H9 (cell line): ENCODE data around the gene PDPN. TPM values are rescaled to one million over a fixed set of nuclear protein-coding genes. Genes with fewer than 3 reads are reported as not detected.

ENCODE experiments used
- DNase-seq: peaks from one replicate; pipeline ENCODE4 v3.0.0-alpha.2; 2017
- H2AFZ ChIP-seq: one replicate; pipeline ENCODE4 v1.6.1; 2013; ENCODE audit warnings: mild to moderate bottlenecking, low read length, control low read depth, moderate library complexity
- H2AK5ac ChIP-seq: 2 replicates; pipeline ENCODE4 v1.6.1; 2013; ENCODE audit warnings: low read length, control low read depth, mixed read lengths; ENCODE audit not compliant: insufficient read length
- H2BK120ac ChIP-seq: one replicate; pipeline ENCODE4 v1.6.1; 2013; ENCODE audit warnings: low read depth, mild to moderate bottlenecking, low read length, control low read depth, inconsistent platforms; ENCODE audit not compliant: poor library complexity, severe bottlenecking
- H2BK12ac ChIP-seq: 2 replicates; pipeline ENCODE4 v1.6.1; 2013; ENCODE audit warnings: low read length, control low read depth, mixed read lengths, low read depth; ENCODE audit not compliant: insufficient read length
- H2BK15ac ChIP-seq: 2 replicates; pipeline ENCODE4 v1.6.1; 2013; ENCODE audit warnings: low read depth, low read length, control low read depth
- H2BK20ac ChIP-seq: one replicate; pipeline ENCODE4 v1.6.1; 2013; ENCODE audit warnings: low read depth, mild to moderate bottlenecking, low read length, control low read depth, inconsistent platforms; ENCODE audit not compliant: poor library complexity, severe bottlenecking
- H2BK5ac ChIP-seq: 2 replicates; pipeline ENCODE4 v1.6.1; 2013; ENCODE audit warnings: low read length, control low read depth, mixed read lengths; ENCODE audit not compliant: insufficient read length
- H3K14ac ChIP-seq: 2 replicates; pipeline ENCODE4 v1.6.1; 2013; ENCODE audit warnings: low read length, control low read depth; ENCODE audit not compliant: insufficient read depth
- H3K18ac ChIP-seq: 2 replicates; pipeline ENCODE4 v1.6.1; 2013; ENCODE audit warnings: low read depth, mild to moderate bottlenecking, mixed read lengths, low read length, control low read depth; ENCODE audit not compliant: insufficient read length
- H3K23ac ChIP-seq: 2 replicates; pipeline ENCODE4 v1.6.1; 2013; ENCODE audit warnings: low read length, control low read depth, mixed read lengths, low read depth; ENCODE audit not compliant: insufficient read length
- H3K23me2 ChIP-seq: 2 replicates; pipeline ENCODE4 v1.6.1; 2013; ENCODE audit warnings: low read depth, mild to moderate bottlenecking, mixed read lengths, low read length, control low read depth; ENCODE audit not compliant: insufficient read length, poor library complexity, severe bottlenecking
- H3K27ac ChIP-seq: 2 replicates; pipeline ENCODE4 v1.5.1; 2013; ENCODE audit warnings: low read length, control low read depth, mixed read lengths, low read depth; ENCODE audit not compliant: insufficient read length
- H3K27me3 ChIP-seq: 2 replicates; pipeline ENCODE4 v1.6.1; 2013; ENCODE audit warnings: low read length, control low read depth, inconsistent platforms; ENCODE audit not compliant: insufficient read depth
- H3K4ac ChIP-seq: 2 replicates; pipeline ENCODE4 v1.6.1; 2013; ENCODE audit warnings: low read depth, mild to moderate bottlenecking, control low read depth, inconsistent platforms, low read length, moderate library complexity
- H3K4me1 ChIP-seq: 2 replicates; pipeline ENCODE4 v1.6.1; 2013; ENCODE audit warnings: low read length, control low read depth, inconsistent platforms; ENCODE audit not compliant: insufficient read depth
- H3K4me2 ChIP-seq: 2 replicates; pipeline ENCODE4 v1.6.1; 2013; ENCODE audit warnings: low read length, control low read depth, mixed read lengths; ENCODE audit not compliant: insufficient read length, insufficient read depth
- H3K56ac ChIP-seq: 2 replicates; pipeline ENCODE4 v1.6.1; 2013; ENCODE audit warnings: low read depth, mild to moderate bottlenecking, mixed read lengths, low read length, control low read depth; ENCODE audit not compliant: insufficient read length
- H3K79me1 ChIP-seq: 2 replicates; pipeline ENCODE4 v1.6.1; 2013; ENCODE audit warnings: low read depth, mild to moderate bottlenecking, moderate library complexity, low read length, control low read depth, inconsistent platforms; ENCODE audit not compliant: insufficient read depth, poor library complexity, severe bottlenecking
- H3K79me2 ChIP-seq: 2 replicates; pipeline ENCODE4 v1.6.1; 2013; ENCODE audit warnings: low read length, control low read depth, inconsistent platforms; ENCODE audit not compliant: insufficient read depth
- H3K9ac ChIP-seq: 2 replicates; pipeline ENCODE4 v1.6.1; 2013; ENCODE audit warnings: low read length, control low read depth, mixed read lengths; ENCODE audit not compliant: insufficient read length; ENCODE audit errors: extremely low read depth
- H3K9me3 ChIP-seq: one replicate; pipeline ENCODE4 v1.6.1; 2013; ENCODE audit warnings: low read depth, low read length, inconsistent platforms; ENCODE audit not compliant: control insufficient read depth
- H3T11ph ChIP-seq: one replicate; pipeline ENCODE4 v1.6.1; 2013; ENCODE audit warnings: mild to moderate bottlenecking, low read length, control low read depth, inconsistent platforms
- H4K20me1 ChIP-seq: one replicate; pipeline ENCODE4 v1.6.1; 2013; ENCODE audit not compliant: control insufficient read depth, insufficient read length, insufficient read depth
- H4K5ac ChIP-seq: 2 replicates; pipeline ENCODE4 v1.6.1; 2013; ENCODE audit warnings: low read depth, mild to moderate bottlenecking, mixed read lengths, low read length, control low read depth; ENCODE audit not compliant: insufficient read length
- H4K8ac ChIP-seq: replicated peaks from 2 replicates; pipeline ENCODE4 v1.6.1; 2013; ENCODE audit warnings: low read length, control low read depth, mixed read lengths, low read depth; ENCODE audit not compliant: insufficient read length
- H4K91ac ChIP-seq: 2 replicates; pipeline ENCODE4 v1.6.1; 2013; ENCODE audit warnings: low read depth, mild to moderate bottlenecking, moderate library complexity, mixed read lengths, low read length, control low read depth; ENCODE audit not compliant: insufficient read length
- H3K27ac Mint-ChIP-seq, 3 experiments: 2 replicates in 2 of 3; 3 replicates in 1 of 3; pipeline ENCODE4 v1.8.0; 2020 to 2021; ENCODE audit warnings: mixed read lengths in 3 of 3, mild to moderate bottlenecking in 1 of 3, moderate library complexity in 1 of 3
- H3K27me3 Mint-ChIP-seq: 2 replicates; pipeline ENCODE4 v1.8.0; 2021; ENCODE audit warnings: low read depth, mild to moderate bottlenecking, moderate library complexity, mixed read lengths
- H3K36me3 Mint-ChIP-seq, 3 experiments: 2 replicates in 2 of 3; 3 replicates in 1 of 3; pipeline ENCODE4 v1.8.0; 2020 to 2021; ENCODE audit warnings: low read depth in 3 of 3, mixed read lengths in 3 of 3; ENCODE audit not compliant: insufficient read depth in 1 of 3
- H3K4me1 Mint-ChIP-seq, 2 experiments: 2 replicates each; pipeline ENCODE4 v1.8.0; 2020; ENCODE audit warnings: mixed read lengths in 2 of 2
- H3K4me3 Mint-ChIP-seq, 2 experiments: 2 replicates in 1 of 2; 3 replicates in 1 of 2; pipeline ENCODE4 v1.8.0; 2020 to 2021; ENCODE audit warnings: mild to moderate bottlenecking in 2 of 2, mixed read lengths in 2 of 2, moderate library complexity in 1 of 2
- H3K9me3 Mint-ChIP-seq, 2 experiments: 2 replicates in 1 of 2; 3 replicates in 1 of 2; pipeline ENCODE4 v1.8.0; 2020; ENCODE audit warnings: mild to moderate bottlenecking in 2 of 2, mixed read lengths in 2 of 2, moderate library complexity in 1 of 2
- WGBS: extraction: QIAGEN DNeasy Blood & Tissue Kit; methylation state at CpG from one replicate; pipeline ENCODE4 v1.1.7; 2013; ENCODE audit warnings: missing lambda C conversion rate, low lambda C conversion rate, mixed read lengths; ENCODE audit not compliant: insufficient read length; ENCODE audit errors: extremely low coverage; 5-methylcytosine and 5-hydroxymethylcytosine counted together
- total RNA-seq: library from RNA; stranded (reverse); gene quantifications from 2 replicates; pipeline ENCODE4 v1.2.1, GENCODE V29; 2021
- TF ChIP-seq, protein P1 (sequence below): fragments of 200-600 bp; sonication (generic); conservative IDR thresholded peaks from 3 replicates; pipeline ENCODE4 v1.8.0; 2021; ENCODE audit warnings: antibody characterized with exemption, mild to moderate bottlenecking

PDPN gene
- total RNA-seq, 1 experiment from 2014 or later, result 205 TPM

DNA sequence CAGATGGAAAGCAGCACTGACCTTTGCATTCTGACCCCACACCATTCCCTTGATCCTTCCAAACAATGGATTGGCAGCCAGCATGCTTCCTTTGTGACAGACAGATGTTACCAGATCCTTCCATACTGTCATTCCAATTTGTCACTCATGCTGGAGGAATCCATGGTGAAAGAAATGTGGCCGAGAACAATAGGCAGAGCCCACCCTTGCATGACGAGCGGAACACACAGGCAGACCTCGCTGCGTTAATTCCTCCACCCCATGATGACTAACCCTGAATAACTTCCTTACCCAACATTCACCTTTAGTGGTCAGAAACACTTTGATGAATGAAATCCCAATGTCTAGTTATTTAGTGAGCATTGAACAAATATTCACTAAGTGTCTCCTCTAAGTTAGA lies 45.1 kb downstream of the PDPN start:
- Mint-ChIP-seq H3K4me1 (0 out of 4 replicates have a peak, but pooled peaks cover 0 to 3% of the 10 kb centered on the region in 2 experiments), H3K27ac (no peak overlapping the region; a peak in 1 of 7 replicates), H3K27me3 (peaks cover 3% of the 10 kb centered on the region; the same call in 1 of the 2 replicates), H3K36me3 (peaks cover 4 to 14% (median 10%) of the 10 kb centered on the region in 3 experiments), H3K4me3 (no peak overlapping the region), H3K9me3 (peaks cover 17 to 25% of the 10 kb centered on the region in 2 experiments)
- Histone ChIP-seq H2AFZ (no peak overlapping the region), H2BK15ac (no peak overlapping the region), H3K23me2 (no peaks in the 10 kb centered on the region), H2BK120ac (no peak overlapping the region), H3K9ac (no peak overlapping the region), H2BK12ac (no peak overlapping the region), H3K4me2 (no peak overlapping the region), H2BK5ac (no peak overlapping the region), H3K4me1 (no peaks in the 10 kb centered on the region), H3K23ac (no peak overlapping the region), H3K14ac (no peak overlapping the region), H4K91ac (no peak overlapping the region), H3T11ph (no peak overlapping the region), H3K79me2 (no peaks in the 10 kb centered on the region), H2BK20ac (no peak overlapping the region), H3K27ac (no peak overlapping the region), H2AK5ac (no peak overlapping the region), H3K79me1 (no peaks in the 10 kb centered on the region), H3K9me3 (peaks cover 7% of the 10 kb centered on the region), H3K56ac (no peak overlapping the region), H3K4ac (no peak overlapping the region), H3K18ac (no peak overlapping the region), H3K27me3 (no peaks in the 10 kb centered on the region), H4K20me1 (no peaks in the 10 kb centered on the region), H4K5ac (no peak overlapping the region), H4K8ac (no peak overlapping the region)
- DNase-seq, result no peak
- TF ChIP-seq, protein P1, sequence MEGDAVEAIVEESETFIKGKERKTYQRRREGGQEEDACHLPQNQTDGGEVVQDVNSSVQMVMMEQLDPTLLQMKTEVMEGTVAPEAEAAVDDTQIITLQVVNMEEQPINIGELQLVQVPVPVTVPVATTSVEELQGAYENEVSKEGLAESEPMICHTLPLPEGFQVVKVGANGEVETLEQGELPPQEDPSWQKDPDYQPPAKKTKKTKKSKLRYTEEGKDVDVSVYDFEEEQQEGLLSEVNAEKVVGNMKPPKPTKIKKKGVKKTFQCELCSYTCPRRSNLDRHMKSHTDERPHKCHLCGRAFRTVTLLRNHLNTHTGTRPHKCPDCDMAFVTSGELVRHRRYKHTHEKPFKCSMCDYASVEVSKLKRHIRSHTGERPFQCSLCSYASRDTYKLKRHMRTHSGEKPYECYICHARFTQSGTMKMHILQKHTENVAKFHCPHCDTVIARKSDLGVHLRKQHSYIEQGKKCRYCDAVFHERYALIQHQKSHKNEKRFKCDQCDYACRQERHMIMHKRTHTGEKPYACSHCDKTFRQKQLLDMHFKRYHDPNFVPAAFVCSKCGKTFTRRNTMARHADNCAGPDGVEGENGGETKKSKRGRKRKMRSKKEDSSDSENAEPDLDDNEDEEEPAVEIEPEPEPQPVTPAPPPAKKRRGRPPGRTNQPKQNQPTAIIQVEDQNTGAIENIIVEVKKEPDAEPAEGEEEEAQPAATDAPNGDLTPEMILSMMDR, result no peak
- no CpG with 5 or more reads among the region's 5 CpGs for WGBS
